IPS DF 4.7 (cell line): ENCODE measurements around the gene NEO1.

Experiments
- DNase-seq: peaks from one replicate; pipeline ENCODE4 v3.0.0-alpha.2; 2013; ENCODE audit warnings: low spot score; ENCODE audit errors: extremely low read depth

Gene NEO1

DNA sequence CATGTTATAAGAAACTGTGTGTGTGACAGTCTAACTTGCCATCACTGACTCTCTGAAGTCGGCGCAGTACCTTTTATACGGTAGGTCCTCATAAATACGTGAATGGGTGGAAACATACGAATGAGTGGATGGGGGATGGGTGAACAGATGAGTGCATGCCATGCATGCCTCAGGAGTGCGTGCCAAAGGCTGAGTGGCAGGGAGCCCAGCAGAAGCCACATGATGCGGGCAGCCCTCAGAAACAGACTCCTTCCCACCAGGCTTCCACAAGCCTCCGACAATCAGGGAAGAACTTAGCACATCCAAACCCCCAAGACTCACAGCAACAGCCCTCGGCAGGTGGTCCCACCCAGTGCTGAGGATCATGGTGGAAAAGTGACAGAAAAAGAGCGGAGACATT lies 299.8 kb downstream of the NEO1 start:
- DNase-seq: no peak

GRCh38 chr15:73353734-73354133 lies 301.5 kb downstream of the NEO1 start:
- DNase-seq: no peak

- DNase-seq: no peak
Observed at GRCh38 chr15:73354241-73354640, 302.0 kb downstream of the NEO1 start.
